Measurements from ENCODE around the gene MEIKIN. TPM values are rescaled to one million over a fixed set of nuclear protein-coding genes. Genes with fewer than 3 reads are reported as not detected.

MEIKIN gene
- total RNA-seq, 1 experiment from 2014 or later: not detected

- no peak overlapping the region for H3K27ac ChIP-seq (ENCODE audit: low read length)
- H3K4me3 ChIP-seq (ENCODE audit: low read depth in 2 of 2, low read length in 2 of 2): no peak overlapping the region
- no peak for DNase-seq (ENCODE audit: low read depth, low spot score)
- POLR2A ChIA-PET: no interaction called here
- in situ Hi-C loops (cut with HindIII; ENCODE audit: low pct_unique_long_range_greater_than_20kb, low sequenced_read_pairs) (no loop called here), intact Hi-C loops (cut with micrococcal nuclease; ENCODE audit: unreplicated experiment) (no loop called here)
- no peaks in the 10 kb centered on the region for H3K36me3 ChIP-seq (ENCODE audit: control insufficient read depth, insufficient read depth, low read length)
- no peaks in the 10 kb centered on the region for H3K9me3 ChIP-seq (ENCODE audit: control insufficient read depth, insufficient read depth, low read depth, low read length)
- H3K4me1 ChIP-seq (ENCODE audit: control insufficient read depth, insufficient read depth, low read length): no peaks in the 10 kb centered on the region
- no peaks in the 10 kb centered on the region for H3K27me3 ChIP-seq (ENCODE audit: control insufficient read depth, insufficient read depth, low read length)
- BruUV-seq (replicated peaks): no TSS peak
- TF ChIP-seq TCF7L2 (IDR thresholded peaks at IDR 0.05; ENCODE audit: low read depth, low read length): no peak
- TF ChIP-seq POLR2AphosphoS5 (IDR thresholded peaks at IDR 0.05; ENCODE audit: low read depth, low read length): no peak
- TF ChIP-seq SIN3A (IDR thresholded peaks at IDR 0.05; ENCODE audit: borderline replicate concordance, insufficient read depth, low read depth, low read length): no peak
- TF ChIP-seq REST (IDR thresholded peaks at IDR 0.05; ENCODE audit: insufficient read depth in 1 of 2, low read depth in 2 of 2, low read length in 1 of 2): no peak
- TF ChIP-seq CTCF (IDR thresholded peaks at IDR 0.05): no peak
- ATAC-seq: no peak
- CTCF ChIA-PET: interaction anchor here (0.5 kb wide), 1 partner anchor 255 kb away, joined by 4 read pairs; no protein-coding TSS in a partner anchor
Measured at GRCh38 chr5:131994090-131994489, 48.6 kb upstream of the MEIKIN start.

- Histone ChIP-seq H3K4me3 (ENCODE audit: low read depth in 2 of 2, low read length in 2 of 2) (no peak overlapping the region), H3K9me3 (ENCODE audit: control insufficient read depth, insufficient read depth, low read depth, low read length) (no peaks in the 10 kb centered on the region), H3K27ac (ENCODE audit: low read length) (no peak overlapping the region), H3K4me1 (ENCODE audit: control insufficient read depth, insufficient read depth, low read length) (no peaks in the 10 kb centered on the region), H3K36me3 (ENCODE audit: control insufficient read depth, insufficient read depth, low read length) (no peaks in the 10 kb centered on the region), H3K27me3 (ENCODE audit: control insufficient read depth, insufficient read depth, low read length) (no peaks in the 10 kb centered on the region)
- BruUV-seq (replicated peaks): no TSS peak
- TF ChIP-seq REST (IDR thresholded peaks at IDR 0.05; ENCODE audit: insufficient read depth in 1 of 2, low read depth in 2 of 2, low read length in 1 of 2) (no peak), CTCF (IDR thresholded peaks at IDR 0.05) (no peak), SIN3A (IDR thresholded peaks at IDR 0.05; ENCODE audit: borderline replicate concordance, insufficient read depth, low read depth, low read length) (no peak), TCF7L2 (IDR thresholded peaks at IDR 0.05; ENCODE audit: low read depth, low read length) (no peak), POLR2AphosphoS5 (IDR thresholded peaks at IDR 0.05; ENCODE audit: low read depth, low read length) (no peak)
- in situ Hi-C loops (cut with HindIII; ENCODE audit: low pct_unique_long_range_greater_than_20kb, low sequenced_read_pairs) (no loop called here), intact Hi-C loops (cut with micrococcal nuclease; ENCODE audit: unreplicated experiment) (no loop called here)
- DNase-seq (ENCODE audit: low read depth, low spot score) (no peak), ATAC-seq (no peak)
- CTCF ChIA-PET: interaction anchor here (0.5 kb wide), 1 partner anchor 254 kb away, joined by 4 read pairs; no protein-coding TSS in a partner anchor
- POLR2A ChIA-PET: no interaction called here
Measured at GRCh38 chr5:131993676-131994075, 48.2 kb upstream of the MEIKIN start.

Measured in Panc1 (cell line).